Mesenchymal stem cell (in vitro differentiated cells and primary cell): ENCODE data around the gene ZSCAN16.
"Not testable (repeated sequence)": the region's sequence is repeated elsewhere in the genome, so short reads cannot be mapped to it uniquely, and the experiment has no call there.

ENCODE experiments used
- DNase-seq: peaks from one replicate; pipeline ENCODE4 v3.0.0-alpha.2; 2013
- H2AFZ ChIP-seq: one replicate; pipeline ENCODE4 v1.6.1; 2013; ENCODE audit warnings: low read depth, mild to moderate bottlenecking, control low read depth, inconsistent platforms, low read length, moderate library complexity
- H2AK5ac ChIP-seq: 2 replicates; pipeline ENCODE4 v1.6.1; 2013; ENCODE audit warnings: low read length, moderate library complexity, mild to moderate bottlenecking, inconsistent platforms; ENCODE audit not compliant: severe bottlenecking
- H2BK120ac ChIP-seq: one replicate; pipeline ENCODE4 v1.6.1; 2013; ENCODE audit warnings: low read depth, mild to moderate bottlenecking, inconsistent platforms, low read length, moderate library complexity
- H2BK12ac ChIP-seq, 2 experiments: one replicate each; pipeline ENCODE4 v1.6.1; 2013; ENCODE audit warnings: inconsistent platforms in 2 of 2, low read length in 2 of 2, mild to moderate bottlenecking in 2 of 2, moderate library complexity in 2 of 2, control low read depth in 1 of 2
- H2BK15ac ChIP-seq: one replicate; pipeline ENCODE4 v1.6.1; 2013; ENCODE audit warnings: mild to moderate bottlenecking, low read depth, inconsistent platforms; ENCODE audit not compliant: poor library complexity, severe bottlenecking
- H2BK5ac ChIP-seq: 2 replicates; pipeline ENCODE4 v1.6.1; 2013; ENCODE audit warnings: low read depth, mild to moderate bottlenecking, low read length, control low read depth, inconsistent platforms; ENCODE audit not compliant: poor library complexity, severe bottlenecking
- H3K14ac ChIP-seq, 2 experiments: one replicate each; pipeline ENCODE4 v1.6.1; 2013; ENCODE audit warnings: inconsistent platforms in 2 of 2, low read length in 2 of 2, control low read depth in 1 of 2, mild to moderate bottlenecking in 1 of 2, moderate library complexity in 1 of 2
- H3K18ac ChIP-seq, 2 experiments: one replicate each; pipeline ENCODE4 v1.6.1; 2013; ENCODE audit warnings: inconsistent platforms in 2 of 2, low read length in 2 of 2, control low read depth in 1 of 2, low read depth in 1 of 2, mild to moderate bottlenecking in 1 of 2
- H3K23ac ChIP-seq, 2 experiments: one replicate each; pipeline ENCODE4 v1.6.1; 2013; ENCODE audit warnings: inconsistent platforms in 2 of 2, low read length in 2 of 2, mild to moderate bottlenecking in 2 of 2, moderate library complexity in 2 of 2, control low read depth in 1 of 2
- H3K27ac ChIP-seq: 2 replicates; pipeline ENCODE4 v1.5.1; 2013; ENCODE audit warnings: mild to moderate bottlenecking, moderate library complexity, low read length, control low read depth, inconsistent platforms; ENCODE audit not compliant: poor library complexity, severe bottlenecking
- H3K27me3 ChIP-seq, 2 experiments: 2 replicates each; pipeline versions ENCODE4 v1.6.1 to v1.7.0; 2013; ENCODE audit warnings: low read length in 2 of 2, mild to moderate bottlenecking in 2 of 2, moderate library complexity in 2 of 2, control low read depth in 1 of 2, inconsistent platforms in 1 of 2; ENCODE audit not compliant: control insufficient read depth in 1 of 2, insufficient read depth in 1 of 2
- H3K36me3 ChIP-seq, 2 experiments: 2 replicates each; pipeline versions ENCODE4 v1.6.1 to v1.7.0; 2013; ENCODE audit warnings: low read length in 2 of 2, control low read depth in 1 of 2, inconsistent platforms in 1 of 2, low read depth in 1 of 2, mild to moderate bottlenecking in 1 of 2; ENCODE audit not compliant: insufficient read depth in 2 of 2, control insufficient read depth in 1 of 2
- H3K4ac ChIP-seq, 2 experiments: one replicate each; pipeline ENCODE4 v1.6.1; 2013; ENCODE audit warnings: inconsistent platforms in 2 of 2, low read length in 2 of 2, mild to moderate bottlenecking in 2 of 2, moderate library complexity in 2 of 2, control low read depth in 1 of 2, low read depth in 1 of 2
- H3K4me1 ChIP-seq: 2 replicates; pipeline ENCODE4 v1.6.1; 2013; ENCODE audit warnings: low read depth, low read length, control low read depth; ENCODE audit not compliant: control insufficient read depth, insufficient read depth
- H3K4me2 ChIP-seq: 2 replicates; pipeline ENCODE4 v1.6.1; 2013; ENCODE audit warnings: low read length, mild to moderate bottlenecking, inconsistent platforms; ENCODE audit not compliant: poor library complexity, severe bottlenecking
- H3K4me3 ChIP-seq, 2 experiments: 2 replicates each; pipeline versions ENCODE4 v1.5.1 to v1.7.0; 2013; ENCODE audit warnings: low read length in 2 of 2, mild to moderate bottlenecking in 2 of 2, control low read depth in 1 of 2, low read depth in 1 of 2; ENCODE audit not compliant: insufficient read depth in 1 of 2
- H3K79me1 ChIP-seq: replicated peaks from 2 replicates; pipeline ENCODE4 v1.6.1; 2013; ENCODE audit warnings: mild to moderate bottlenecking, control low read depth, low read length, inconsistent platforms; ENCODE audit not compliant: poor library complexity, severe bottlenecking
- H3K9ac ChIP-seq: 2 replicates; pipeline ENCODE4 v1.7.0; 2013; ENCODE audit warnings: mild to moderate bottlenecking, low read length, moderate library complexity
- H3K9me3 ChIP-seq: 2 replicates; pipeline ENCODE4 v1.7.0; 2013; ENCODE audit warnings: mild to moderate bottlenecking, low read length; ENCODE audit not compliant: control insufficient read depth
- H4K8ac ChIP-seq: one replicate; pipeline ENCODE4 v1.6.1; 2013; ENCODE audit warnings: inconsistent platforms, mild to moderate bottlenecking, low read length, moderate library complexity
- H4K91ac ChIP-seq: one replicate; pipeline ENCODE4 v1.6.1; 2013; ENCODE audit warnings: mild to moderate bottlenecking, low read length, inconsistent platforms
- WGBS: methylation state at CpG from one replicate; pipeline ENCODE4 v1.1.7; 2013; ENCODE audit warnings: mixed read lengths; 5-methylcytosine and 5-hydroxymethylcytosine counted together

The ZSCAN16 gene

DNA sequence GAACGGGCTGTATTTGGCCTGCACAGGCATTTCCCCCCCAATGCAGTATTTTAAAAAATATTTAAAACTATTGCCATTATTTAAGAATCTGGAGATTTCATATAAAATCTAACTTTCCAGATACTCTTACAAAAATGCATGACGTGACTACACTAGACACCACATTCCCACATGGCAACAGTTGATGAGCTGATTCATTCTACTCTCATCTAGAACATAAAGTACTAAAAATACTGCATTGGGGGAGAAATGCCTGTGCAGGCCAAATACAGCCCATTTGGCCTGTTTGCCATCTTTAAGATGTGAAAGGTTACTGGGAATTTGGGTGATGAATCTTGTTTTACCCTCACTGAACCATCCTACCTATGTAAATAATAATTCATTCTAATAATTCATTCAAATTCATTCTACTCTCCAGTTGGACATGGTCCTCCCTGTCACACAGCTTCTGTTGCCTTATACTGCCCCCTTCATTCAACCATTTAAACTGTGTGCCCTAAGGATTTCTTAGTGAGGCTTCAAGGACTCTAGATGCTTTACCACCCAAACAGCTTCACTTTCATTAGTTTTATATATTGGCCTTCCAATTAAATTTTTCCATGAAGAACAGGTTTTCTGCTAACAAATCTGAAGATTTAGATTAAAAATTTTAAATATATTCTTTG lies 6.9 kb upstream of the ZSCAN16 start:
- H3K18ac ChIP-seq = no peak overlapping the region
- no peak overlapping the region for H2AK5ac ChIP-seq
- WGBS = no CpG with 5 or more reads among the region's 2 CpGs
- no peak overlapping the region for H3K4me2 ChIP-seq
- peaks cover 22 to 58% of the 10 kb centered on the region in 2 experiments for H3K36me3 ChIP-seq
- H4K8ac ChIP-seq = no peak overlapping the region
- no peak overlapping the region for H2BK15ac ChIP-seq
- no peak overlapping the region for H3K4me3 ChIP-seq
- DNase-seq = no peak
- H2BK120ac ChIP-seq = no peak overlapping the region
- no peak overlapping the region for H3K4ac ChIP-seq
- no peak overlapping the region for H2AFZ ChIP-seq
- H3K27ac ChIP-seq = no peak overlapping the region
- no peak overlapping the region for H2BK12ac ChIP-seq
- H4K91ac ChIP-seq = no peak overlapping the region
- no peak overlapping the region for H3K14ac ChIP-seq
- H3K27me3 ChIP-seq = no peaks in the 10 kb centered on the region
- H2BK5ac ChIP-seq = no peak overlapping the region
- H3K23ac ChIP-seq = no peak overlapping the region
- peaks cover 8% of the 10 kb centered on the region for H3K79me1 ChIP-seq
- H3K9ac ChIP-seq = no peak overlapping the region
- no peaks in the 10 kb centered on the region for H3K4me1 ChIP-seq
- H3K9me3 ChIP-seq = no peaks in the 10 kb centered on the region

DNA sequence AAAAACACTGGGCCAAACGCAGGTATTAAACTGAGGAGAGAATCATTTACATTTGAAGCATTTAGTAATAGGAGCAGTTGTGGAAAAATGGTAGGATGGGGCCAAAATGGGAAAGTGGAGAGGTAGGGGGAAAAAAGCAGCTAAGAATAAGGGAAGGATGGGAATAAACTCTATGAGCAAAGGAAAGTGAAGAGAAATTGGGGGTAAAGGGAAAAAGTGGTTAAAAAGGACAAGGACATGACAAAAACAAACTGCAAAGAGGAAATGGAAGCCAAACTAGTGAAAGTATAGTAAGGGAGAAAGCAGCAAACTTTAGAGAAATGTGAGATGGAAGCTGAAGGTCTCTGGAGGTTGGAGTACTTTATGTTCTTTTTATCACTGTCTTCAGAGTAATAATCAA lies 6.2 kb upstream of the ZSCAN16 start:
- no peak overlapping the region for H2BK5ac ChIP-seq
- H2AK5ac ChIP-seq = no peak overlapping the region
- H4K8ac ChIP-seq = no peak overlapping the region
- H3K14ac ChIP-seq = no peak overlapping the region
- peaks cover 22 to 58% of the 10 kb centered on the region in 2 experiments for H3K36me3 ChIP-seq
- H4K91ac ChIP-seq = no peak overlapping the region
- no peak overlapping the region for H3K27ac ChIP-seq
- no peak overlapping the region for H3K18ac ChIP-seq
- H2BK15ac ChIP-seq = no peak overlapping the region
- peaks cover 14% of the 10 kb centered on the region for H3K79me1 ChIP-seq
- H2BK120ac ChIP-seq = no peak overlapping the region
- no peak overlapping the region for H2AFZ ChIP-seq
- no peak overlapping the region for H2BK12ac ChIP-seq
- 91% methylated on average over 1 of the region's 1 CpG for WGBS
- H3K9ac ChIP-seq = no peak overlapping the region
- no peaks in the 10 kb centered on the region for H3K27me3 ChIP-seq
- no peak for DNase-seq
- no peak overlapping the region for H3K23ac ChIP-seq
- no peak overlapping the region for H3K4me3 ChIP-seq
- no peak overlapping the region for H3K4ac ChIP-seq
- no peak overlapping the region for H3K4me2 ChIP-seq
- H3K4me1 ChIP-seq = no peaks in the 10 kb centered on the region
- no peaks in the 10 kb centered on the region for H3K9me3 ChIP-seq

DNA sequence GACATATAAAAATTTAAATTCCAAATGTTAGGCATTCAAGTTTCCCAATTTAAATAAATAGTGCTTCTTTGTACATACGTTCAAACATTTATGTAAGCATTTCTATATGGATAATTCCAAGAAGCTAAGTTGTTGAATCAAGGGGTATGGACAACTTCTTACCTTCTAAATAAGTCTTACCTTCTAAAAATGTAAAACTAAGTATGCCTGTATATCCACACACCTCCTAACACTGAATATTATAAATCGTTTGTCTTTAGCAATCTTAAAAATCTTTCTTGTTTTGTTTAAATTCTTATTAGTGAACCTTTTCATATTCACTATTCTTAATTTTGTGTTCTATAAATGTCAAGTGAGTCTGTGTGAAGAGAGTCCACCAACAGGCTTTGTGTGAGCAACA lies 2.5 kb upstream of the ZSCAN16 start:
- Histone ChIP-seq H3K36me3 (peaks cover 14 to 44% of the 10 kb centered on the region in 2 experiments), H4K91ac (no peak overlapping the region), H3K4me2 (no peak overlapping the region), H3K4ac (no peak overlapping the region), H3K9me3 (no peaks in the 10 kb centered on the region), H2BK15ac (no peak overlapping the region), H2BK120ac (no peak overlapping the region), H3K27me3 (no peaks in the 10 kb centered on the region), H3K9ac (no peak overlapping the region), H3K23ac (no peak overlapping the region), H3K27ac (no peak overlapping the region), H3K4me3 (no peak overlapping the region), H2BK5ac (no peak overlapping the region), H2AFZ (no peak overlapping the region), H4K8ac (no peak overlapping the region), H3K79me1 (peaks cover 20% of the 10 kb centered on the region), H2AK5ac (no peak overlapping the region), H2BK12ac (no peak overlapping the region), H3K14ac (no peak overlapping the region), H3K4me1 (peaks cover 4% of the 10 kb centered on the region), H3K18ac (no peak overlapping the region)
- DNase-seq = no peak
- WGBS = no CpG with 5 or more reads among the region's 2 CpGs

DNA sequence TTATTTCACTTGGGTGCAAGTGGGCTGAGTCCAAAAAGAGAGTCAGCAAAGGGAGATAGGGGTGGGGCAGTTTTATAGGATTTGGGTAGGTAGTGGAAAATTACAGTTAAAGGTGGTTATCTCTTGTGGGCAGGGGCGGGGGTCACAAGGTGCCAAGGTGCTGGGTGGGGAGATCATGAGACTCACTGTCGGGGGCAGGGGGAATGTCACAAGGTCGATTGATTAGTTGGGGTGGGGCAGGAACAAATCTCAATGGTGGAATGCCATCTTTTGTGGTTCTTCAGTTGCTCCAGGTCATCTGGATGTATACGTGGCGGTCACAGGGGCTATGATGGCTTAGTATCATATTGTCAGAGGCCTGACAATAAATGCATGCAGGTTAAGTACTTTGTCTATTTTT lies 2.1 kb upstream of the ZSCAN16 start:
- DNase-seq, H2AFZ ChIP-seq: not testable (repeated sequence)

More for the DNA sequence above, 2.1 kb upstream of the ZSCAN16 start:
- H2BK15ac ChIP-seq, H3K4ac ChIP-seq, H2BK120ac ChIP-seq, H2BK5ac ChIP-seq, H3K4me1 ChIP-seq, H4K91ac ChIP-seq, H3K23ac ChIP-seq, H2BK12ac ChIP-seq, H4K8ac ChIP-seq, H3K18ac ChIP-seq, H3K14ac ChIP-seq, H3K4me2 ChIP-seq, H3K9ac ChIP-seq, H2AK5ac ChIP-seq, H3K27ac ChIP-seq, H3K9me3 ChIP-seq, H3K4me3 ChIP-seq, H3K27me3 ChIP-seq: not testable (repeated sequence)
- peaks cover 23% of the 10 kb centered on the region for H3K79me1 ChIP-seq
- WGBS = 97% methylated on average over 5 of the region's 5 CpGs
- H3K36me3 ChIP-seq = peaks cover 14 to 44% of the 10 kb centered on the region in 2 experiments
